Panc1 (cell line): Measurements from ENCODE around the gene RNASE11. TPM values are rescaled to one million over a fixed set of nuclear protein-coding genes. Genes with fewer than 3 reads are reported as not detected.

ENCODE experiments used
- ATAC-seq: fragments of 200-7000 bp; cut with Tn5 transposase; 2 replicates; pipeline ENCODE4 v1.9.1; 2020; ENCODE audit warnings: mild to moderate bottlenecking, moderate library complexity
- BruUV-seq: library from RNA; stranded (reverse); fragments of 400-500 nt; replicated peaks from 2 replicates; lab custom pipeline; 2021; lab: Mats Ljungman, UMichigan
- CTCF ChIA-PET: fragments of 300-600 bp; sonication (Branson Sonifier 250); formaldehyde crosslinking; loops from one replicate; lab custom pipeline; 2022; ENCODE audit warnings: antibody characterized with exemption; lab: Charles Lee
- POLR2A ChIA-PET: fragments of 300-600 bp; sonication (Branson Sonifier 250); formaldehyde crosslinking; loops from one replicate; lab custom pipeline; 2022; ENCODE audit warnings: antibody characterized with exemption; lab: Charles Lee
- DNase-seq: peaks from one replicate; pipeline ENCODE4 v3.0.0-alpha.2; 2010; ENCODE audit warnings: low read depth, low spot score
- H3K27ac ChIP-seq: 2 replicates; pipeline ENCODE4 v1.5.1; 2011; ENCODE audit warnings: mild to moderate bottlenecking, low read length, inconsistent platforms
- H3K27me3 ChIP-seq: fragments of 200-500 bp; sonication (Bioruptor generic); 2 replicates; pipeline ENCODE4 v1.6.0; 2014; ENCODE audit warnings: low read length, inconsistent platforms; ENCODE audit not compliant: control insufficient read depth, insufficient read depth
- H3K36me3 ChIP-seq: fragments of 200-500 bp; sonication (Bioruptor generic); 2 replicates; pipeline ENCODE4 v1.5.1; 2014; ENCODE audit warnings: inconsistent platforms, mild to moderate bottlenecking, low read length, moderate library complexity; ENCODE audit not compliant: control insufficient read depth, insufficient read depth
- H3K4me1 ChIP-seq: 2 replicates; pipeline ENCODE4 v1.5.1; 2011; ENCODE audit warnings: inconsistent platforms, mild to moderate bottlenecking, low read length, moderate library complexity; ENCODE audit not compliant: control insufficient read depth, insufficient read depth
- H3K4me3 ChIP-seq, 2 experiments: 2 replicates each; pipeline ENCODE4 v1.5.1; 2011 to 2012; ENCODE audit warnings: low read depth in 2 of 2, low read length in 2 of 2, mild to moderate bottlenecking in 2 of 2, inconsistent platforms in 1 of 2, moderate library complexity in 1 of 2
- H3K9me3 ChIP-seq: fragments of 200-500 bp; sonication (Bioruptor generic); 2 replicates; pipeline ENCODE4 v1.5.1; 2014; ENCODE audit warnings: low read depth, mild to moderate bottlenecking, inconsistent platforms, low read length, moderate library complexity; ENCODE audit not compliant: control insufficient read depth, insufficient read depth
- POLR2AphosphoS5 ChIP-seq: IDR thresholded peaks from 2 replicates; pipeline ENCODE4 v1.6.1; 2012; ENCODE audit warnings: mild to moderate bottlenecking, low read depth, low read length, moderate library complexity
- SIN3A ChIP-seq: IDR thresholded peaks from 2 replicates; pipeline ENCODE4 v1.6.1; 2012; ENCODE audit warnings: low read depth, mild to moderate bottlenecking, low read length, moderate library complexity, borderline replicate concordance; ENCODE audit not compliant: insufficient read depth
- TCF7L2 ChIP-seq: IDR thresholded peaks from 2 replicates; pipeline ENCODE4 v1.6.1; 2011; ENCODE audit warnings: mild to moderate bottlenecking, low read depth, low read length, inconsistent platforms
- in situ Hi-C: cut with HindIII; loops from 2 replicates; pipeline ENCODE4 v1.10.0; 2016; ENCODE audit warnings: low sequenced_read_pairs, low pct_unique_long_range_greater_than_20kb
- intact Hi-C: fragments of 100-400 bp; cut with micrococcal nuclease; formaldehyde crosslinking; loops from one replicate; pipeline ENCODE4 v1.10.0; 2022; ENCODE audit not compliant: unreplicated experiment
- total RNA-seq: library from RNA; stranded (reverse); gene quantifications from one replicate; pipeline ENCODE4 v1.2.1, GENCODE V29; 2021; ENCODE audit not compliant: unreplicated experiment
- TF ChIP-seq, protein P1 (sequence below): fragments of 450-650 bp; IDR thresholded peaks from 2 replicates; pipeline ENCODE4 v1.5.1; 2017; ENCODE audit warnings: mild to moderate bottlenecking
- TF ChIP-seq, protein P2 (sequence below), 2 experiments: IDR thresholded peaks; 2 replicates each; pipeline ENCODE4 v1.6.1; 2011 to 2012; ENCODE audit warnings: low read depth in 2 of 2, control low read depth in 1 of 2, low read length in 1 of 2, mild to moderate bottlenecking in 1 of 2, moderate library complexity in 1 of 2; ENCODE audit not compliant: insufficient read depth in 1 of 2

The RNASE11 gene
- total RNA-seq, 1 experiment from 2014 or later, result not detected

- ATAC-seq, result no peak
- no peaks in the 10 kb centered on the region for H3K9me3 ChIP-seq
- intact Hi-C loops, result no loop called here
- no peaks in the 10 kb centered on the region for H3K36me3 ChIP-seq
- ChIA-PET POLR2A (no interaction called here), CTCF (no interaction called here)
- peaks cover 2% of the 10 kb centered on the region; the same call in 1 of the 2 replicates for H3K27me3 ChIP-seq
- in situ Hi-C loops, result no loop called here
- BruUV-seq, result no TSS peak
- peaks cover 14% of the 10 kb centered on the region for H3K4me1 ChIP-seq
- H3K4me3 ChIP-seq, result peak overlapping the region in 1 of 2 experiments; percentile 14; a peak in 1 of 4 replicates
- TF ChIP-seq POLR2AphosphoS5 (no peak), SIN3A (no peak), TCF7L2 (no peak)
- TF ChIP-seq, protein P1, sequence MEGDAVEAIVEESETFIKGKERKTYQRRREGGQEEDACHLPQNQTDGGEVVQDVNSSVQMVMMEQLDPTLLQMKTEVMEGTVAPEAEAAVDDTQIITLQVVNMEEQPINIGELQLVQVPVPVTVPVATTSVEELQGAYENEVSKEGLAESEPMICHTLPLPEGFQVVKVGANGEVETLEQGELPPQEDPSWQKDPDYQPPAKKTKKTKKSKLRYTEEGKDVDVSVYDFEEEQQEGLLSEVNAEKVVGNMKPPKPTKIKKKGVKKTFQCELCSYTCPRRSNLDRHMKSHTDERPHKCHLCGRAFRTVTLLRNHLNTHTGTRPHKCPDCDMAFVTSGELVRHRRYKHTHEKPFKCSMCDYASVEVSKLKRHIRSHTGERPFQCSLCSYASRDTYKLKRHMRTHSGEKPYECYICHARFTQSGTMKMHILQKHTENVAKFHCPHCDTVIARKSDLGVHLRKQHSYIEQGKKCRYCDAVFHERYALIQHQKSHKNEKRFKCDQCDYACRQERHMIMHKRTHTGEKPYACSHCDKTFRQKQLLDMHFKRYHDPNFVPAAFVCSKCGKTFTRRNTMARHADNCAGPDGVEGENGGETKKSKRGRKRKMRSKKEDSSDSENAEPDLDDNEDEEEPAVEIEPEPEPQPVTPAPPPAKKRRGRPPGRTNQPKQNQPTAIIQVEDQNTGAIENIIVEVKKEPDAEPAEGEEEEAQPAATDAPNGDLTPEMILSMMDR, result no peak
- TF ChIP-seq, protein P2, sequence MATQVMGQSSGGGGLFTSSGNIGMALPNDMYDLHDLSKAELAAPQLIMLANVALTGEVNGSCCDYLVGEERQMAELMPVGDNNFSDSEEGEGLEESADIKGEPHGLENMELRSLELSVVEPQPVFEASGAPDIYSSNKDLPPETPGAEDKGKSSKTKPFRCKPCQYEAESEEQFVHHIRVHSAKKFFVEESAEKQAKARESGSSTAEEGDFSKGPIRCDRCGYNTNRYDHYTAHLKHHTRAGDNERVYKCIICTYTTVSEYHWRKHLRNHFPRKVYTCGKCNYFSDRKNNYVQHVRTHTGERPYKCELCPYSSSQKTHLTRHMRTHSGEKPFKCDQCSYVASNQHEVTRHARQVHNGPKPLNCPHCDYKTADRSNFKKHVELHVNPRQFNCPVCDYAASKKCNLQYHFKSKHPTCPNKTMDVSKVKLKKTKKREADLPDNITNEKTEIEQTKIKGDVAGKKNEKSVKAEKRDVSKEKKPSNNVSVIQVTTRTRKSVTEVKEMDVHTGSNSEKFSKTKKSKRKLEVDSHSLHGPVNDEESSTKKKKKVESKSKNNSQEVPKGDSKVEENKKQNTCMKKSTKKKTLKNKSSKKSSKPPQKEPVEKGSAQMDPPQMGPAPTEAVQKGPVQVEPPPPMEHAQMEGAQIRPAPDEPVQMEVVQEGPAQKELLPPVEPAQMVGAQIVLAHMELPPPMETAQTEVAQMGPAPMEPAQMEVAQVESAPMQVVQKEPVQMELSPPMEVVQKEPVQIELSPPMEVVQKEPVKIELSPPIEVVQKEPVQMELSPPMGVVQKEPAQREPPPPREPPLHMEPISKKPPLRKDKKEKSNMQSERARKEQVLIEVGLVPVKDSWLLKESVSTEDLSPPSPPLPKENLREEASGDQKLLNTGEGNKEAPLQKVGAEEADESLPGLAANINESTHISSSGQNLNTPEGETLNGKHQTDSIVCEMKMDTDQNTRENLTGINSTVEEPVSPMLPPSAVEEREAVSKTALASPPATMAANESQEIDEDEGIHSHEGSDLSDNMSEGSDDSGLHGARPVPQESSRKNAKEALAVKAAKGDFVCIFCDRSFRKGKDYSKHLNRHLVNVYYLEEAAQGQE (IDR thresholded peaks at IDR 0.05; ENCODE audit: insufficient read depth in 1 of 2, low read depth in 2 of 2, low read length in 1 of 2), result no peak
- no peak overlapping the region for H3K27ac ChIP-seq
- no peak for DNase-seq
Observed at GRCh38 chr14:20628063-20628854, 40.5 kb upstream of the RNASE11 start.

DNA sequence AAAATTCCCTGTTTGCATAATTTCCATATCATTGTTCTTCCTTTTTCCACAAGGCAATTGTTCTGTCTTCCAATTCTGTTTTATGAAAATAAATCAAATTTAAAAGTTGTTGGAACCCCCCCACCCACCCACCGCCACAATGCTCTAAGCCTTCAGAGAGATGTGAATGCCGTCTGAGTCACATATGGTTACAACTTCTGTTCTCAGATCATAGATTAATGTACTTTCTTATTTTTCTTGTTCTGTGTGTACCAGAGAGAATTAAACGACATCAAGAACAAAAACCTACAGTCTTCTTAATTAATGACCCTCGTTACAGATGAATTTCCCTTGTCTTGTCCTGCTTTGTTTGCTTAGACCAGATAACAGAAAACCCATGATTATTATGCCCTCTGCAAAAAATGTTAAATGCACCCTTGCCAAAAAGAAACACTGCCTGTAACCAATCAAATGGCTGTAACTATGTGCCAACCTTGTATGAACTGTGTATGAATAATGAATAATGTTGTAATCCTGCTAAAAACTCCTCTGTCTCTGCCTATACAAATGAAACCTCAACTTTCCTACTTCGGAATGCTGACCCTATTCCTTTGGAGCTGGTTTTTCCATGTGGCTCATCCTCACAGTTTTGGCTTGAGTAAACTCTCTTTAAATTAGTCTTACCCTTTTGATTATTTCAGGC lies 39.7 kb upstream of the RNASE11 start:
- Histone ChIP-seq H3K4me3 (no peak overlapping the region; a peak in 1 of 4 replicates), H3K4me1 (peaks cover 14% of the 10 kb centered on the region), H3K9me3 (no peaks in the 10 kb centered on the region), H3K36me3 (no peaks in the 10 kb centered on the region), H3K27ac (no peak overlapping the region), H3K27me3 (peaks cover 2% of the 10 kb centered on the region; the same call in 1 of the 2 replicates)
- ChIA-PET CTCF (no interaction called here), POLR2A (interaction anchor here (0.6 kb wide), 1 partner anchor 63 kb away, joined by 4 read pairs; no protein-coding TSS in a partner anchor)
- ATAC-seq (no peak), DNase-seq (no peak)
- no TSS peak for BruUV-seq
- TF ChIP-seq POLR2AphosphoS5 (no peak), SIN3A (no peak), TCF7L2 (no peak)
- TF ChIP-seq, protein P2 (IDR thresholded peaks at IDR 0.05; ENCODE audit: insufficient read depth in 1 of 2, low read depth in 2 of 2, low read length in 1 of 2), result no peak
- TF ChIP-seq, protein P1, result no peak
- in situ Hi-C loops, result no loop called here
- intact Hi-C loops, result no loop called here
